ENCODE results near the gene NHLRC4.

Gene NHLRC4

GRCh38 chr16:566475-567372 lies at the start of gene NHLRC4:
NHLRC4 (plus strand) TSS chr16:567005; CDS start chr16:568048, 1,043 bp downstream.
- no peak for DNase-seq

GRCh38 chr16:518858-519257 lies 47.9 kb upstream of the NHLRC4 start:
- no peak for DNase-seq

GRCh38 chr16:519425-519824 lies 47.4 kb upstream of the NHLRC4 start:
- DNase-seq: no peak

GRCh38 chr16:519841-520687 lies 46.7 kb upstream of the NHLRC4 start:
- no peak for DNase-seq

- no peak for DNase-seq
These were observed 46.0 kb upstream of the NHLRC4 start for GRCh38 chr16:520847-521246.

GRCh38 chr16:521381-522210 lies 45.2 kb upstream of the NHLRC4 start:
- DNase-seq: no peak

- no peak for DNase-seq
These were observed 44.3 kb upstream of the NHLRC4 start for GRCh38 chr16:522320-523096.

GRCh38 chr16:523097-523741 lies 43.6 kb upstream of the NHLRC4 start:
- no peak for DNase-seq

- DNase-seq: no peak
These were observed 42.3 kb upstream of the NHLRC4 start for GRCh38 chr16:524274-525040.

- no peak for DNase-seq
These were observed 41.7 kb upstream of the NHLRC4 start for GRCh38 chr16:525123-525519.

GRCh38 chr16:525520-526180 lies 41.2 kb upstream of the NHLRC4 start:
- no peak for DNase-seq

- no peak for DNase-seq
These were observed 40.4 kb upstream of the NHLRC4 start for GRCh38 chr16:526181-527014.

- peak; percentile 60 for DNase-seq
These were observed 39.5 kb upstream of the NHLRC4 start, which contains the start of gene CAPN15 for GRCh38 chr16:527015-527903. CAPN15 (plus strand) TSS chr16:527712; CDS start chr16:546839, 19,127 bp downstream.

- DNase-seq: no peak
These were observed 38.4 kb upstream of the NHLRC4 start for GRCh38 chr16:528111-529011.

- no peak for DNase-seq
These were observed 37.7 kb upstream of the NHLRC4 start for GRCh38 chr16:529012-529575.

GRCh38 chr16:530111-530817 lies 36.5 kb upstream of the NHLRC4 start:
- no peak for DNase-seq

Measured in NCI-H1105 (cell line).